HG03354 (cell line): ENCODE data around the gene HOGA1.
A peak's percentile ranks its signal among the peaks of the same experiment; 100 is the strongest.
"Not testable (repeated sequence)": the region's sequence is repeated elsewhere in the genome, so short reads cannot be mapped to it uniquely, and the experiment has no call there.

Experiments
- ATAC-seq: cut with Tn5 transposase; IDR thresholded peaks from one replicate; pipeline ENCODE4 v1.9.1; 2021; ENCODE audit warnings: mild to moderate bottlenecking; ENCODE audit not compliant: unreplicated experiment, poor library complexity, severe bottlenecking

Gene HOGA1

DNA sequence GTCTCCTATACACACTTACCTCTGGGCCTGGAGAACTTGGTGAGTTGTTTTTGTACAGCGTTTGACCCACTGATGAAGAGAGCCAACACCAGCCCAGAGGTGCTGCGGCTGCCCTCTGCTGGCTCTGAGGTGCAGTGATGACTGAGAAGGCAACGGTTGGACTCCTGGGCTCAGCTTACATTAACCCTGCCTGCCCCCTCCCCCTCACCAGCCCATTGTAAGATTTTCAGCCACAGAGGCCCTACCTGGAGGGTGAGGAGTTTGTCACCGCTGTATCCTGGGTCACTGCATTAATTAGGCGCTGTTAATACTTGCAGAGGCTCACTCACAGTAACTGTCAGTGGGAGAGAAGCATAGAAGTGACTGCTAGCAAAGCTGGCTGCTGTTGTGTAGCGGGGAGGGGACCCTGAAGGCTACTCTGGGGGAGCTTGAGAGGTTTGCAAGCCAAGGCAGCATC lies 30.6 kb upstream of the HOGA1 start:
- peak; percentile 62 for ATAC-seq

GRCh38 chr10:97554336-97554735 lies 29.9 kb upstream of the HOGA1 start:
- not testable (repeated sequence) for ATAC-seq

GRCh38 chr10:97555541-97555940 lies 28.6 kb upstream of the HOGA1 start:
- ATAC-seq: not testable (repeated sequence)

DNA sequence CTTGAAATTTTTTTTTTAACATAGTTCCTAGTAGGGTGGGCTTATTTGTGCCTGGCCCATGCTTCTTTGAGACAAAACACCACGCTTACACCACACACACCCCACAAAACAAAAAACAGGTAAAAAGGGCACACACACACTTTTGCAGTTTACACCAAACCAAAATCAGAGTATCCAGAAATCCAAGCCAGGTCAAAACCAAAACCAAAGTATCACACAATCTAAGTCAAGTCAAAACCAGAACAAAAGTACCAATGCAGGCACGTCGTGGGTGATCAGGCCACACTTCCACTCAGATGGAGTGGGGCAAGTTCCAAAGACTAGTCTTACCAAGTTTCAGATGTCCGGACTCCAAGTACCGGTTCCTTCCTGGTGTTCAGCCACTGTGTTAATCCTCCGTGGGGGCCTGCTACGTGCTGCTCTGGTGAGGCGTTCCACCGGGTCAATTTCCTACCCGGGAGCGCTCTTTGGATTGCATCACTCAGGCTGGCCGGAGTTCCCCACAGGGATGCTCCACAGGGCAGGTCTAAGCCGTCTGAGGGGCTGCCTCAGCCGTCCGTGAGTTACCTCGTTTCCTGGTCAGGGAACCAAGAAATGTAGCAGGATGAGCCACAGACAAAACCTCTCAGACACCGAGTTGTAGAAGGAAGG lies 23.3 kb upstream of the HOGA1 start:
- ATAC-seq: not testable (repeated sequence)

DNA sequence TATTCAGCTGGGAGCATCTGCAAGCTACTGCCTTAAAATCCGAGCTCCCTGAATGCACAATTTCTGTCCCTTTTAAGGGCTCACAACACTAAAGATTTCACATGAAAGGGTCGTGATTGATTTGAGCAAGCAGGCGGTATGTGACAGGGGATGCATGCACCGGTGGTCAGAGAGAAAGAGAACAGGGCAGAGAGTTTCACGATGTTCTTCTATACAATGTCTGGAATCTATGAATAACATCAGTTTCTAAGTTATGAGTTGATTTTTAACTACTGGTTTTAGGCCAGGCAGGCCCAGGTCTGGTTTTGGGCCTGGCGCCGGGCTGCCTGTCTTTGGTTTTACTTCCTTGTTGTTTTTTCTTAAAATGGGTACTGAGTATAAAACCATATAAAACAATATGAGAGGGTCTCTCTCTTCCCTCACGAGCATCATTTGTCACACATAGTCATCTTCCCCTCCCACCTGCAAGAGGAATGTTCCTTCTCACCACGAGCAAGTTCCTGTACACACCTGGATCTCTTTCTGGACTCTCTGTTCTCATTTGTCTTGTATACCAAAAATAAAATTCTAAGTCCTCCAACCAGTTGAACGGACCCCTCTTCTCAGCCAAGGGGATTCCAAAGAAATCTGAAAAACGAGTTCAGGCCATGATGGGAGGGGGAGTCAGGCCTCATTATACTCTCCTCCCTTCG lies 22.7 kb upstream of the HOGA1 start:
- not testable (repeated sequence) for ATAC-seq

- ATAC-seq: not testable (repeated sequence)
Observed at GRCh38 chr10:97562329-97562728, 21.9 kb upstream of the HOGA1 start.

DNA sequence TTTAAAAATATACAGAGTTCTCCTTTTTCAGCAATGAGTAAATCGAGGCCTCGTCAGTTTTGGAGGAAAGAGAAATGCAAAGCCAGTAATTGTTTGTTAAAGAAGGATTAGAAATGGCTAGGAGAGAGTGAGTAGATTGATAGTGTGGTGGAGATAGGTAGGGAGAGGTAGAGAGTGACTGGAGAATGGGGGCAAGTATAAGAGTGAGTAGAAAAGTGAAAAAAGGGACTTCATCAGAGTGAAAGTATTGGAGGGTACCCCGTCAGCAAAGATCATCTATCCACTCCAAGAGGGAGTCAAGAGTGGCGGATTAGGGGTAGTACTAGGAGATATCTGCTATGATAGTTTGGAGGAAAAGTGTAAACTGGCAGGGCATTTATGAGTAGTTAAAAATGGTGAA lies 20.9 kb upstream of the HOGA1 start:
- ATAC-seq: no peak

GRCh38 chr10:97564776-97565175 lies 19.4 kb upstream of the HOGA1 start:
- no peak for ATAC-seq

- no peak for ATAC-seq
Observed at GRCh38 chr10:97566336-97566996, 17.7 kb upstream of the HOGA1 start.

DNA sequence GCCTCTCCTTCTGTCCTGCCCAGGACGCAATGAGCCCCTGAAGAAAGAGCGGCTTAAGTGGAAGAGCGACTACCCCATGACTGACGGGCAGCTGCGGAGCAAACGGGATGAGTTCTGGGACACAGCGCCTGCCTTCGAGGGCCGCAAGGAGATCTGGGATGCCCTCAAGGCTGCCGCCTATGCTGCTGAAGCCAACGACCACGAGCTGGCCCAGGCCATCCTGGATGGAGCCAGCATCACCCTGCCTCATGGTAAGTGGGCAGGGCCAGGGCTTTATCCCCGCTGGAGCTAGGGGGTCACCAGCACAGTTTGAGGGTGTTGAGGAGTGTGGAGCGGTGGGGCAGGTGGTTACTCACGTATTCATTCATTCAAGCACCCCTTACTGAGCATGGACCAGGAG lies 16.3 kb upstream of the HOGA1 start:
- no peak for ATAC-seq

- ATAC-seq: no peak
Observed at GRCh38 chr10:97570146-97570788, 13.9 kb upstream of the HOGA1 start.

- no peak for ATAC-seq
Observed at GRCh38 chr10:97570789-97571471, 13.3 kb upstream of the HOGA1 start.

DNA sequence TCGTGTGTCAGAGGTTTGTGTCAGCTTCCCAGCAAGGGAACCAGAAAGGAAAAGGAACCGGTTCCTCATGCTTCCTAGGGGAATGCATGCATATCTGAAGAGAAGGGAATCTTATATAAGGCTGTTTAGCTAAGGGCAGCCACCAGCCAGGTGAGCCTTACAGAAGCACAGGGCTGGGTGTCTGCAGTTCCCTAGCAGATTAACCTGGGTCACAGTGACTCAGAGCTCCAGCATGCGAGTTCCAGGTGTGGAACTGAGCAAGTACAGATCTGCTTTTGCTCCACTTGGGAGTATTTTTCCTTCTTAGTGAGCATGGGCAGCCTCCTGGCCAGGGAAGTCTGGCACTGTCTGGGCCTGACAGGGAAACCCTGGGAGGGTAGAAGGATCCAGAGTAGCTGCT lies 12.6 kb upstream of the HOGA1 start:
- no peak for ATAC-seq

DNA sequence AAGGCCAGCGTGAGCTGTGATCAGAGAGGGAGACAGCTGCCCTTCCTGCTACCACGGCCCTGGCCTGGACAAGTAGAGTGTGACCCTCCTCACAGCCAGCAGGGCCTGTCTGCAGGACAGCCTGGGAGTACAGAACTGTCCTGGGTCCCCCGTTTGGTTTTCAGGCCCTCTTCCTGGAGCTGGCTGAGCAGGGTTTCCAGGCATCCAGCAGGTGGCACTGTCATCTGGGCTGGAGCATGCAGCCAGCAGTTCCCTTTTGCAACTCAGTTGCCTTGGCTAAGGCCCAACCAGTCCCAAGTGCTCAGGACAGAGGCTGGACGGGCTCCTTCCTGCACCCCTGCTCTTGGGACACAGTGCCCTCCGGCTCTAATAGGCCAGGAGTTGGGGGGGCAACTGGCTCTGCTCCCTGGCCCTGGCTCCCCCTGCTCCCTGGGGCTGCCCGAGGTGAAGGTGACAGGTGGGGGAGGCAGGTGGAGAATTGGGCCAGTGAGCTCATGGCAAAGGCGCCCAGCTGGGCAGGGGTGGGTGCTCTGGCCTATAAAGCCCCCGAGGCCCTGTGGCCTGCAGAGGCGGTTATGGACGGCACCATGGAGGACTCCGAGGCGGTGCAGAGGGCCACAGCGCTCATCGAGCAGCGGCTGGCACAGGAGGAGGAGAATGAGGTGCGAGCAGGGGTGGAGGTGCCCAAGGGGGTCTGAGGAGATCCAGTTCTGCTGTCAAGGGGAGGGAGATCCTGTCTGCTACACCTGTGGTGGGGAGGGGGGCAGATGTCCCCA lies 11.8 kb upstream of the HOGA1 start, which contains the start of gene ANKRD2:
ANKRD2 (plus strand) TSS at position 566 of the 776 bp plus-strand sequence; CDS start at position 576, 10 bp downstream.
- peak; percentile 57 for ATAC-seq

DNA sequence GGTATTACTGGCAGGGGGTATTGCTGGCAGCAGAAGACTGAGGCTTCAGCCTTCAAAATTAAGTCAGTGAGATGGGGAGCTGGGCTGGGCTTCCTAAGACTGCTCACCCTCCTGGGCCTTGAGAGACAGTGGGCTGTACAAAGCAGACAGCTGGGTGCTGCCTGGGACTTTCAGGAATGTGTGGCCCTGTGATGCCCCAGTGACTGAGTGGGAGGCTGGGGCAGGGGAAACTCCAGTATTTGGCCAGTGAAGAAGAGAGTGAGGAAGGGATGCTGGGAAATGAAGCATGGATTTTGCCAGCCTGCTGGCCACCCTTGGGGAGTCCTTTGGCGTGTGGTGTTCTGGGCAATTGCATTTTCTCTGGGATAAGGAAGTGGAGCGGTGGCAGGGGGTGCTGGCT lies 11.2 kb upstream of the HOGA1 start:
- ATAC-seq: no peak

DNA sequence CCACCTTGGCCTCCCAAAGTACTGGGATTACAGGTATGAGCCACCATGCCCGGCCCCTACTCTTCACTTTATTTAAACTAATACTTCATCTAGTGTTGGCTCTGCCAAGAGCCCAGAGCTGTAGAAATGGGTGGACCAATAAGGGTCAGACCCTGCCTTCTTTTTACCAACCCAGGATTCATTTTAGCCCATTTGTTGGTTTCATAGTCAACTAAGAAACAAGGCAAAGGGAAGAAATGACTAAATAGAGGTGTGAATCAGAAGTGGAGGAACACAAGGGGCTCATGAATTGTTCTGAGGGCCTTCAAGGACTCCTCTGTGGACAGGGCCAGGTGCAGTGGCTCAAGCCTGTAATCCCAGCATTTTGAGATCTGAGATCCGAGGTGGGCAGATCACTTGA lies 10.5 kb upstream of the HOGA1 start:
- ATAC-seq: no peak

DNA sequence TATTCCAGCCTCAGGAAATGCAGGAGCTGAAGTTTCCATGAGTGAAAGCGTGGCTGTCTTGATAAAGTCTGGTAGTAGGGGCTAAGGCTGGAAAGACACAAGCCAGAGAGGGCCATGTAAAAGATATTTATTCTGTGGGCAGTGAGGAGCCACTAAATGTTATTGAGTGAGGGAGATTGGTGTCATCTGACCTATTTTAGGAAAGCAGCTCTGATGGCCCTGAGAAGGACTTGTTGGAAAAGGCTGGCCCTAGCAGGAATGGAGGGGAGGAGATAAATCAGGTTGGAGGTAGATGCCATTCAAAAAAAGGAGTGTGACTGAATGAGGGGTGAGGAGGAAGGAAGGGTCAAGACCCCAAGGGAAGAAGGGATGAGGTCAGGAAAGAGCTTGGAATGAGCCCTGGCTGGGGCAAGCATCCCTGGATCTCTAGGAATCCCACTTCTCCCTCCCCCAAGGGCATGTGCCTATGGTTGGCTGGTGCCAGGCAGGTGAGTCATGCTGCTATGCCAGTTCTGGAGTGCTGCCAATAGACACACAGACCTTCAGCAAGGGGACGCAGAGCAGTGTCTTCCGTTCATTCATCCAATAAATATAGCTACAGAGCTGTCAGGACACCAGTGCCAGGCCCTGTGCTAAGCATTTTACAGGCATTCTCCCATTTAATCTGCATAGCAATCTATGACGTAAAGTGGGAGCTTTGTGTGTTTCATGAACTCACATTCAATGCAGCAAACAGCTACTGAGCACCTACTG lies 9.6 kb upstream of the HOGA1 start:
- ATAC-seq: no peak

DNA sequence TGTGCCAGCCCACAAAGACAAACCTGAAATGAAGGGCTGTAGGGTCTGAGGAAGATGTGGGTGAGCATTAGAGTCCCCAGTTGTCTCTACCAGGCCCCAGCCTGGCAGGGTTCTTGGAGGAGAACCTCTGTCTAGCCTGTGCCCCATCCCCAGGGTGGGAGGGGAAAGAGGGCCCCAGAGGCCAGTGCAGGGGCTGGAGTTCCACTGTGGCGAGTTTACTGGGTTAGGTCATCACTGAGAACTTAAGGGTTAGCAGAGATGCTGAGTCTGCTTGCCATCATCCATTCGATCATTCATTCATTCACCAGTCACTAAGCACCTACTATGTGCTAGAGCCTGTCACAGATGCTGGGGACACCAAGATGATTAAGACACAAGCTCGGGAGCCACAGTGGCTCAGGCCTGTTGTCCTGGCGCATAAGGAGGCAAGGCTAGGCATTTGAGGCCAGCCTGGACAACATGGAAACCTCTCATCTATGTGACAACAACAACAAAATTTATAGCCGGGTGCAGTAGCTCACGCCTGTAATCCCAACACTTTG lies 9.0 kb upstream of the HOGA1 start:
- no peak for ATAC-seq
